Mammary epithelial cell (primary cell): Measurements from ENCODE around the gene ARHGAP20.

Experiments used
- CTCF ChIP-seq, 2 donors: IDR thresholded peaks in 1 of 2; conservative IDR thresholded peaks in 1 of 2; 2 replicates each; pipeline ENCODE4 v1.5.1; 2011 to 2012; ENCODE audit warnings: inconsistent platforms in 2 of 2, low read length in 2 of 2, mild to moderate bottlenecking in 2 of 2, control low read depth in 1 of 2, low read depth in 1 of 2; ENCODE audit not compliant: insufficient read depth in 1 of 2; ENCODE audit errors: extremely low read depth in 1 of 2
- EZH2 ChIP-seq: IDR thresholded peaks from 2 replicates; pipeline ENCODE4 v1.6.1; 2012; ENCODE audit warnings: low read length, inconsistent platforms, borderline replicate concordance

- TF ChIP-seq EZH2 (no peak), CTCF (conservative IDR thresholded peaks at IDR 0.05 in 1 of 2, IDR thresholded peaks at IDR 0.05 in 1 of 2; ENCODE audit: extremely low read depth in 1 of 2, insufficient read depth in 1 of 2, low read depth in 1 of 2, low read length in 2 of 2) (no peak)
Observed at GRCh38 chr11:110747531-110747930, 35.3 kb upstream of the ARHGAP20 start.
